PC-9 (cell line): ENCODE data around the gene KIAA0753. TPM values are rescaled to one million over a fixed set of nuclear protein-coding genes. Genes with fewer than 3 reads are reported as not detected.

ENCODE experiments used
- BruUV-seq: library from RNA; stranded (reverse); fragments of 400-500 nt; replicated peaks from 2 replicates; lab custom pipeline; 2021; lab: Mats Ljungman, UMichigan
- CTCF ChIA-PET: fragments of 300-600 bp; sonication (Branson Sonifier 250); formaldehyde crosslinking; loops from one replicate; lab custom pipeline; 2022; ENCODE audit warnings: antibody characterized with exemption; lab: Charles Lee
- POLR2A ChIA-PET: fragments of 300-600 bp; sonication (Branson Sonifier 250); formaldehyde crosslinking; loops from one replicate; lab custom pipeline; 2022; ENCODE audit warnings: antibody characterized with exemption; ENCODE audit not compliant: unreplicated experiment; lab: Charles Lee
- DNase-seq, 2 experiments: peaks; one replicate each; pipeline versions ENCODE4 v3.0.0 to v3.0.0-alpha.2; 2015 to 2022; ENCODE audit warnings: mixed read lengths in 1 of 2
- H2AFZ ChIP-seq: fragments of 200-600 bp; sonication (generic); 2 replicates; pipeline ENCODE4 v1.8.1; 2017; ENCODE audit warnings: antibody characterized with exemption
- H3F3A ChIP-seq: fragments of 200-600 bp; sonication (generic); 2 replicates; pipeline ENCODE4 v1.8.1; 2017; ENCODE audit warnings: antibody characterized with exemption, mild to moderate bottlenecking, low read depth; ENCODE audit not compliant: insufficient read depth
- H3K27ac ChIP-seq: fragments of 200-600 bp; sonication (generic); 2 replicates; pipeline ENCODE4 v1.6.1; 2016; ENCODE audit warnings: mixed run types
- H3K27me3 ChIP-seq: fragments of 200-600 bp; sonication (generic); 2 replicates; pipeline ENCODE4 v1.6.1; 2016; ENCODE audit warnings: low read depth, mixed run types; ENCODE audit not compliant: insufficient read depth
- H3K36me3 ChIP-seq: fragments of 200-600 bp; sonication (generic); 2 replicates; pipeline ENCODE4 v1.6.1; 2016; ENCODE audit warnings: low read depth, mixed run types
- H3K4me1 ChIP-seq: fragments of 200-600 bp; sonication (generic); replicated peaks from 2 replicates; pipeline ENCODE4 v1.6.1; 2016; ENCODE audit warnings: mixed run types; ENCODE audit not compliant: insufficient read depth
- H3K4me2 ChIP-seq: fragments of 200-600 bp; sonication (generic); 2 replicates; pipeline ENCODE4 v1.6.1; 2017; ENCODE audit warnings: mixed run types
- H3K4me3 ChIP-seq: fragments of 200-600 bp; sonication (generic); 2 replicates; pipeline ENCODE4 v1.6.1; 2016; ENCODE audit warnings: mixed run types
- H3K79me2 ChIP-seq: fragments of 200-600 bp; sonication (generic); 2 replicates; pipeline ENCODE4 v1.6.1; 2017; ENCODE audit warnings: low read depth, mixed run types
- H3K9me2 ChIP-seq: fragments of 200-600 bp; sonication (generic); 2 replicates; pipeline ENCODE4 v1.8.1; 2017; ENCODE audit warnings: mild to moderate bottlenecking; ENCODE audit not compliant: insufficient read depth
- H3K9me3 ChIP-seq: fragments of 200-600 bp; sonication (generic); 2 replicates; pipeline ENCODE4 v1.8.1; 2016; ENCODE audit warnings: low read depth; ENCODE audit not compliant: insufficient read depth
- H4K20me1 ChIP-seq: fragments of 200-600 bp; sonication (generic); 2 replicates; pipeline ENCODE4 v1.8.1; 2017; ENCODE audit not compliant: insufficient read depth
- CTCF ChIP-seq: fragments of 200-600 bp; sonication (generic); conservative IDR thresholded peaks from 2 replicates; pipeline ENCODE4 v1.6.1; 2017; ENCODE audit warnings: mixed run types, antibody characterized with exemption, mild to moderate bottlenecking, moderate library complexity
- EZH2 ChIP-seq: fragments of 200-600 bp; sonication (generic); IDR thresholded peaks from 2 replicates; pipeline ENCODE4 v1.8.0; 2017; ENCODE audit warnings: antibody characterized with exemption, low read depth
- intact Hi-C: fragments of 100-400 bp; cut with micrococcal nuclease; formaldehyde crosslinking; loops from one replicate; pipeline ENCODE4 v1.10.0; 2022; ENCODE audit not compliant: unreplicated experiment
- total RNA-seq: library from RNA; stranded (reverse); gene quantifications from 2 replicates; pipeline ENCODE4 v1.2.3, GENCODE V29; 2021

Gene KIAA0753
- total RNA-seq, 1 experiment from 2014 or later, result 47.0 TPM

GRCh38 chr17:6543079-6544010 is 97.2 kb downstream of the KIAA0753 start:
- TF ChIP-seq EZH2, result no peak
- no peak for TF ChIP-seq CTCF
- H3K9me3 ChIP-seq, result no peaks in the 10 kb centered on the region
- H3K4me2 ChIP-seq, result no peak overlapping the region
- DNase-seq, result no peak
- H3K79me2 ChIP-seq, result no peaks in the 10 kb centered on the region
- H3F3A ChIP-seq, result no peaks in the 10 kb centered on the region
- no peaks in the 10 kb centered on the region for H4K20me1 ChIP-seq
- POLR2A ChIA-PET, result interaction anchor here (0.6 kb wide), 1 partner anchor 1272 kb away, joined by 5 read pairs; no protein-coding TSS in a partner anchor
- H3K4me1 ChIP-seq, result no peaks in the 10 kb centered on the region
- BruUV-seq, result no TSS peak
- H3K36me3 ChIP-seq, result no peaks in the 10 kb centered on the region
- intact Hi-C loops, result no loop called here
- H3K27me3 ChIP-seq, result no peaks in the 10 kb centered on the region
- CTCF ChIA-PET, result no interaction called here
- no peak overlapping the region for H2AFZ ChIP-seq
- no peak overlapping the region for H3K27ac ChIP-seq
- no peak overlapping the region for H3K4me3 ChIP-seq
- H3K9me2 ChIP-seq, result no peaks in the 10 kb centered on the region

- intact Hi-C loops, result no loop called here
- H3K36me3 ChIP-seq, result no peaks in the 10 kb centered on the region
- H3F3A ChIP-seq, result no peaks in the 10 kb centered on the region
- no peak for DNase-seq
- H3K27me3 ChIP-seq, result no peaks in the 10 kb centered on the region
- TF ChIP-seq EZH2, result no peak
- no peak for TF ChIP-seq CTCF
- no peaks in the 10 kb centered on the region for H3K9me2 ChIP-seq
- H4K20me1 ChIP-seq, result no peaks in the 10 kb centered on the region
- ChIA-PET CTCF (no interaction called here), POLR2A (no interaction called here)
- H3K4me3 ChIP-seq, result no peak overlapping the region
- H3K4me2 ChIP-seq, result no peak overlapping the region
- no peak overlapping the region for H3K27ac ChIP-seq
- no peaks in the 10 kb centered on the region for H3K9me3 ChIP-seq
- BruUV-seq, result no TSS peak
- H3K79me2 ChIP-seq, result no peaks in the 10 kb centered on the region
- H3K4me1 ChIP-seq, result no peaks in the 10 kb centered on the region
- no peak overlapping the region for H2AFZ ChIP-seq
Measured at GRCh38 chr17:6542577-6542976, 97.9 kb downstream of the KIAA0753 start.

- Histone ChIP-seq H3K4me2 (no peak overlapping the region), H3F3A (no peaks in the 10 kb centered on the region), H4K20me1 (no peaks in the 10 kb centered on the region), H3K9me3 (no peaks in the 10 kb centered on the region), H3K36me3 (no peaks in the 10 kb centered on the region), H2AFZ (no peak overlapping the region), H3K27ac (no peak overlapping the region), H3K9me2 (no peaks in the 10 kb centered on the region), H3K4me3 (no peak overlapping the region), H3K27me3 (no peaks in the 10 kb centered on the region), H3K4me1 (no peaks in the 10 kb centered on the region), H3K79me2 (no peaks in the 10 kb centered on the region)
- CTCF ChIA-PET, result no interaction called here
- intact Hi-C loops, result no loop called here
- no peak for TF ChIP-seq EZH2
- TF ChIP-seq CTCF, result no peak
- POLR2A ChIA-PET, result no interaction called here
- DNase-seq, result no peak
- no TSS peak for BruUV-seq
Measured at GRCh38 chr17:6541886-6542285, 98.6 kb downstream of the KIAA0753 start.
